Stimulated activated CD4-positive, alpha-beta T cell treated with anti-CD3 and anti-CD28 coated beads, TNF-alpha, amount 100 ng/mL, for 4 hours (primary cell): ENCODE measurements around the gene IL17RA.
A peak's percentile ranks its signal among the peaks of the same experiment; 100 is the strongest.

Experiments
- DNase-seq, 3 experiments: peaks; one replicate each; pipeline ENCODE4 v3.0.0-alpha.2; 2020; ENCODE audit warnings: low read depth in 3 of 3

IL17RA gene

DNA sequence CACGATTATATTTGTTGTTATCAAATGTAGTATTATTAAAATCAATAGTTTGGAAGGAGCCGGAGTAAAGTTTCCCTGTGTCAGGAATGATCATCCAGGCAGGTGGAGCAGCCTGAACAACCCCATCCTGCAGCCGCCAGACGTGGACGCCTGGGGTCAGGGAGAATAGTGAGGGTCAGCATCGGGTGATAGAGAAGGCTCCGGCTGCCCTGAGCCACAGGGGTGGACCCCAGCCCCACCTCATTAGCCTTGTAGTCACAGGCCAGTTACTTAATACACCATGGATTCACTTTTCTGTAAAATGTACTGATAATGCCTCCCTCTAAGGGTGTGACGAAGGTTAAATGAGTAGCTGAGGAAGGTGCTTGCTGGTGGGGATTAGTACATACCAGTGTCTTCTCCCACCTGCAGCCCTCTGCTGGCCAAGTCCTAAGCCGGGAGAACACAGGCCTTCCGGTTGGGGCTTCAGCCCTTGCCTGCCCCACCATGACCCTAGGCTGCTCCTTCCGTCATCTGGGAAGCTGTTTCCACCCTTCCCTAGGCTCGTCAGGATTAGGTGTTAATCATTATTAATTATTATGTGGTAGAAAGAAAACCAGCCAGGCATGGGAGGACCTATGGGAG lies 21.5 kb downstream of the IL17RA start:
- DNase-seq, result no peak

DNA sequence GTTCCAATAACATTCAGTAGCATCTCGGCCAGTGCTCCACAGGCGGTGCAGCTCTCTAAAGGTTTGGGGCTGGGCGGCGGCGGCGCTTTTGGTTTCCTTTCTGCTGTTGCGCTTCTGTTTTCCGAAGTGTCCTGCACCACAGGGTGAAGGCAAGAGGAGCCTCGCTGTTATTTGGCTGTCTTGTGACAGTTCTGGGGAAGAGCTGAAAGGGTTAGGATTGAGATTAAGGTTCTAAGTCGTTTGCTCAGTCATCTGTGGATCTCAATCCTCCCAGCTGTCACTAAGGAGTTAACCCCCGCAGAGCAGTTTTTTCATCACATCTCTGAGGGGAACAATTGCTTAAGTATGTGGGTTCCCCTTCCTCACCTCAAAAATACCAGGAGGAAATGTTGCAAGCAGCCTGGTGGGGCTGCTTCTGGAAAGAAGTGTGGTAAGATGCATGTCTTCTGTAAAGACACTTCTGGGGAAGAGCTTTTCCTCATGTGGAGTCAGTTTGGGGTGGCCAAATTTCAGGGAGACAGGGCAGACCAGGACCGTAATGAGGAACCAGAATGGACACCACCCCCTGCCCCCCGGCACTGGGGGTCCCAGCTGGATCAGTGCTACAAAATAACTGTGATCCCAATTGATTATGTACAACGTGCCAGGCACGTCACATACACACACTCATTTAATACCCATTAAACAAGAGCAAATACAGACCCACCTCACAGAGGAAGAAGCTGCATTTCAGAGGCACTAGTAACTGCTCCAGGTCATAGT lies 22.2 kb downstream of the IL17RA start:
- DNase-seq, result no peak

DNA sequence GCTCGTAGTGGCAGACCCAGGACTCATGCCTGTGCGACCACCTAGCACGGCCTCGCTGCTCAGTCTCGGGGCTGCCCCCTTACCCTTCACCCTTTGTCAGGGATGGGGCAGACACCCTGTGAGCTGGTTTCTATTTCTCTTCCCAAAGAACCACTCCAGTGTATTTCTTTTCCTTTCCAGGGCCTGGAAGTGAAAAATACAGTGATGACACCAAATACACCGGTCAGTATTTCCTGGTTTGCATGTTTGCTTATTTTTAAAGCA lies 22.7 kb downstream of the IL17RA start:
- DNase-seq, result no peak

DNA sequence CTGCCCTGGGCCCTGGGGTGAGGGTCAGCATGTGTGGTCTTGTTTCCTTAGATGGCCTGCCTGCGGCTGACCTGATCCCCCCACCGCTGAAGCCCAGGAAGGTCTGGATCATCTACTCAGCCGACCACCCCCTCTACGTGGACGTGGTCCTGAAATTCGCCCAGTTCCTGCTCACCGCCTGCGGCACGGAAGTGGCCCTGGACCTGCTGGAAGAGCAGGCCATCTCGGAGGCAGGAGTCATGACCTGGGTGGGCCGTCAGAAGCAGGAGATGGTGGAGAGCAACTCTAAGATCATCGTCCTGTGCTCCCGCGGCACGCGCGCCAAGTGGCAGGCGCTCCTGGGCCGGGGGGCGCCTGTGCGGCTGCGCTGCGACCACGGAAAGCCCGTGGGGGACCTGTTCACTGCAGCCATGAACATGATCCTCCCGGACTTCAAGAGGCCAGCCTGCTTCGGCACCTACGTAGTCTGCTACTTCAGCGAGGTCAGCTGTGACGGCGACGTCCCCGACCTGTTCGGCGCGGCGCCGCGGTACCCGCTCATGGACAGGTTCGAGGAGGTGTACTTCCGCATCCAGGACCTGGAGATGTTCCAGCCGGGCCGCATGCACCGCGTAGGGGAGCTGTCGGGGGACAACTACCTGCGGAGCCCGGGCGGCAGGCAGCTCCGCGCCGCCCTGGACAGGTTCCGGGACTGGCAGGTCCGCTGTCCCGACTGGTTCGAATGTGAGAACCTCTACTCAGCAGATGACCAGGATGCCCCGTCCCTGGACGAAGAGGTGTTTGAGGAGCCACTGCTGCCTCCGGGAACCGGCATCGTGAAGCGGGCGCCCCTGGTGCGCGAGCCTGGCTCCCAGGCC lies 23.7 kb downstream of the IL17RA start:
- DNase-seq, result no peak

DNA sequence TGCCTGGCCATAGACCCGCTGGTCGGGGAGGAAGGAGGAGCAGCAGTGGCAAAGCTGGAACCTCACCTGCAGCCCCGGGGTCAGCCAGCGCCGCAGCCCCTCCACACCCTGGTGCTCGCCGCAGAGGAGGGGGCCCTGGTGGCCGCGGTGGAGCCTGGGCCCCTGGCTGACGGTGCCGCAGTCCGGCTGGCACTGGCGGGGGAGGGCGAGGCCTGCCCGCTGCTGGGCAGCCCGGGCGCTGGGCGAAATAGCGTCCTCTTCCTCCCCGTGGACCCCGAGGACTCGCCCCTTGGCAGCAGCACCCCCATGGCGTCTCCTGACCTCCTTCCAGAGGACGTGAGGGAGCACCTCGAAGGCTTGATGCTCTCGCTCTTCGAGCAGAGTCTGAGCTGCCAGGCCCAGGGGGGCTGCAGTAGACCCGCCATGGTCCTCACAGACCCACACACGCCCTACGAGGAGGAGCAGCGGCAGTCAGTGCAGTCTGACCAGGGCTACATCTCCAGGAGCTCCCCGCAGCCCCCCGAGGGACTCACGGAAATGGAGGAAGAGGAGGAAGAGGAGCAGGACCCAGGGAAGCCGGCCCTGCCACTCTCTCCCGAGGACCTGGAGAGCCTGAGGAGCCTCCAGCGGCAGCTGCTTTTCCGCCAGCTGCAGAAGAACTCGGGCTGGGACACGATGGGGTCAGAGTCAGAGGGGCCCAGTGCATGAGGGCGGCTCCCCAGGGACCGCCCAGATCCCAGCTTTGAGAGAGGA lies 24.5 kb downstream of the IL17RA start:
- no peak for DNase-seq

DNA sequence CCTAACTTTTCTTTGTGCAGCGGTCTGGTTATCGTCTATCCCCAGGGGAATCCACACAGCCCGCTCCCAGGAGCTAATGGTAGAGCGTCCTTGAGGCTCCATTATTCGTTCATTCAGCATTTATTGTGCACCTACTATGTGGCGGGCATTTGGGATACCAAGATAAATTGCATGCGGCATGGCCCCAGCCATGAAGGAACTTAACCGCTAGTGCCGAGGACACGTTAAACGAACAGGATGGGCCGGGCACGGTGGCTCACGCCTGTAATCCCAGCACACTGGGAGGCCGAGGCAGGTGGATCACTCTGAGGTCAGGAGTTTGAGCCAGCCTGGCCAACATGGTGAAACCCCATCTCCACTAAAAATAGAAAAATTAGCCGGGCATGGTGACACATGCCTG lies 25.2 kb downstream of the IL17RA start:
- DNase-seq, result no peak

DNA sequence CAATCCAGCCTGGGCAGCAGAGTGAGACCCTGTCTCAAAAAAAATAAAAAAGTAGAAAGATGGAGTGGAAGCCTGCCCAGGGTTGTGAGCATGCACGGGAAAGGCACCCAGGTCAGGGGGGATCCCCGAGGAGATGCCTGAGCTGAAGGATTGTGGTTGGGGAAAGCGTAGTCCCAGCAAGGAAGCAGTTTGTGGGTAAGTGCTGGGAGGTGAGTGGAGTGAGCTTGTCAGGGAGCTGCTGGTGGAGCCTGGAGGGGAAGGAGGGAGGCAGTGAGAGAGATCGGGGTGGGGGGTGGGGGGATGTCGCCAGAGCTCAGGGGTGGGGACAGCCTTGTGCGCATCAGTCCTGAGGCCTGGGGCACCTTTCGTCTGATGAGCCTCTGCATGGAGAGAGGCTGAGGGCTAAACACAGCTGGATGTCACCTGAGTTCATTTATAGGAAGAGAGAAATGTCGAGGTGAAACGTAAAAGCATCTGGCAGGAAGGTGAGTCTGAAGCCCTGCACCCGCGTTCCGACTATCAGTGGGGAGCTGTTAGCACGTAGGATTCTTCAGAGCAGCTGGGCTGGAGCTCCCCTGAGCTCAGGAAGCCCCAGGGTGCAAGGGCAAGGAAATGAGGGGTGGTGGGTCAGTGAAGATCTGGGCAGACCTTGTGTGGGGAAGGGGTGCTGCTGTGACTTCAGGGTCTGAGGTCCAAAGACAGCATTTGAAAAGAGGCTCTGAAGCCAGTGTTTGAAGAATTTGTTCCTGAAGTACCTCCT lies 26.2 kb downstream of the IL17RA start:
- no peak for DNase-seq

DNA sequence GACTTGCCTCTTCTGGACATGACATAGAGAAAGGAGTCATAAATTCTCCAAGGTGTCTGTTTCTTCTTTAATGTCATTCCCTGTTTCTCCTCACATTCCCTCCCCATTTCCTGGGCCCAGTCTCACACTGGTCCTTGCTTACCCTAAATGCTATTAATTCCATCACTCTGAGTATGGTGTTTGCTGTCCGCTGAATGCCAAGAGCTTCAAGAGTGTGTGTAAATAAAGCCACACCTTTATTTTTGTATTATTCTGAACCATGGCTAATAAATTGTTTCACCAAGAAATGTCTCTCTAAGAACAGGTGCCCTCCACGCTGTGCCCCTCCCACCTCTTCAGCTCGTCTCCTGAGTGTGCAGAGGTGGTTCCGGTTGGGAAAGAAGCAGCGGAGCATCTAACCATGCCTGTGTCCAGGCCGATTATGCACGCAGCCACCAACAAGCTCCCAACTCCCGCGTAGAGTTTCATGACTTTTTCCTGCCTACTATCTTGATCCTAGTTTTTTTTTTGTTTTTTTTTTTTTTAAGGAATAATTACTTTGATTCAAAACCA lies 27.8 kb downstream of the IL17RA start:
- no peak for DNase-seq

DNA sequence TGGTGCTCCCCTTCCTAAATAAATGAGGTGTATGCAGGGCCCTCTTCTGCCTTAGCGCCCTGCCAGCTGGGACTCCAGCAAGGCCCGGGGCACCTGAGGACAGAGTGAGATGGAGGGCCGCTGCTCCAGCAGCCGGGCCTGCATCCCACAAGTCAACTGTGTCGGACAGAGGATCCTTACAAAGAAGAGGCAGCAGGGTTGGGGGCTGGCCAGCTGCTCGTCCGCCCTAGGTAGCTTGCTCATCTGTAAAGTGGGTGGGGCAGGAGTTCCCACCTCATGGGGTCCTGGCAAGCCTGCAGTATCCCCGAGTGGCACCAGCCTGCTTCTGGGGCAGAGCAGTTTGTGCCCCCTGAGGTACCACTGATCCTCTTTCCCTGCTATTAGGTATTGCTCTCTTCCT lies 28.8 kb downstream of the IL17RA start:
- no peak for DNase-seq

DNA sequence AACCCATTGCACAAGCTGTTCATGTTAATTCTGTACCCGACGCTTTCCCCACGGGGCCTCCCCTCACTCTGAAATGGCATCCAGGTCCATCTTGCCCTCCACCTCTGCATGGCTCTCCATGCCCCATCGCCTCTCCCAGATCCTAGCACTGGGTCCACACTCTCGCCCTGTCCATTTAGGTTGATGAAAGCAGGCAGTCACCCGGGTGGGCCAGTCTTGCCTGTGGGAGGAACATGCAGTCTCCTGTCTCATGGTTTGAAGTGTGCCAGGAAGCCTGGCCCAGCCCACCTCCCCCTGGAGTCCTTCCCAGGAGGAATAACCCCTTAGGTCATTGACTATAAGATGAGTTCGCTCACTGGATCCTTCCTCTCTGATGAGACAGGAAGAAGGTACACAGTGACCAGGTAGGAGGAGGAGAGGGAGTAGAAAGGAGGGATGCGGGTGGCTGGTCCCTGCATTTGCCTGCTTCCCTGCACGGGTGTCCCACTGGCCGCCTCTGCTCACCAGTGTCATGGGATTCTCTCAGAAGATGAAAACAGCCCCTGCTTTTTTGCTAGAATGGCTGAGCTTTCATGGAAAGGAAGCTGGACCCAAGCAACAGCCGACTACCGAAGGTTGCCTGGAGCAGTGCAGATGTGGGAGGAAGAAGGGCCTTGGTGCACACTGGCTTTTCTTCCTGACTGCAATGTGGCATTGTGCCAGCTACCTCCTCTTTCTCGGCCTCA lies 29.5 kb downstream of the IL17RA start:
- DNase-seq, result no peak

DNA sequence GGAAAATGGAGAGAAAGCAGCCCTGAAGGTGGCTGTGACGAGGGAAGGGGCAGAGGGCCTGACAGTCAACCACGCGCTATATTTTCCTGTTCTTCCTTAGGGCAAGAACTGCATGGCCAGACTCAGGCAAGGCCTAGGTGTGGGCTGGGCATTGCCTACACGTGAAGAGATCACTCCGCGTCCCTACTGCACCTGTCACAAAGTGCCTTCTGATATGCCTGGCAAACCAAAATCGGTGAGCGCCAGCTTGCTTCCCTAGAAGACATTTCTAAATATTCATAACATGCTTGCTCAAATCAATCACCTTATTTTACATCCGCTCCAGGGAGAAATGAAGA lies 30.1 kb downstream of the IL17RA start:
- DNase-seq, result no peak

DNA sequence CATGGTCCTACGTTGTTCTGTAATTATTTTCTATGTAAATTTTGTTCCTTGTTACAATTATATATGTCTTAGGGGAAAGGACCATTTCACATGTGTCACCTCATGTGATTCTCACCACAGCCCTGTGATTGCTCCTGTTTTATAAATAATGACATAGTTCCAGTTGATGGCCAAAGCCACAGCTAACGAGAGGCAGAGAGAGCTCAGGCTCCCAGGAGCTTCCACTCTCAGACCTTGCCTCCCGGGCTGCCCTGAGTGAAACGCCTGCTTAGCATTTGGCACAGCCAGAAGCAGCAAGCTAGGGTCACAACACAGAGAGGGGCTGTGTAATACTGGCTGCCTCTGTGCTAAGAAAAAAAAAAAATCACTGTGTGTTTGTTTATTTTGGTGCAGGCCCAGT lies 30.4 kb downstream of the IL17RA start:
- no peak for DNase-seq

DNA sequence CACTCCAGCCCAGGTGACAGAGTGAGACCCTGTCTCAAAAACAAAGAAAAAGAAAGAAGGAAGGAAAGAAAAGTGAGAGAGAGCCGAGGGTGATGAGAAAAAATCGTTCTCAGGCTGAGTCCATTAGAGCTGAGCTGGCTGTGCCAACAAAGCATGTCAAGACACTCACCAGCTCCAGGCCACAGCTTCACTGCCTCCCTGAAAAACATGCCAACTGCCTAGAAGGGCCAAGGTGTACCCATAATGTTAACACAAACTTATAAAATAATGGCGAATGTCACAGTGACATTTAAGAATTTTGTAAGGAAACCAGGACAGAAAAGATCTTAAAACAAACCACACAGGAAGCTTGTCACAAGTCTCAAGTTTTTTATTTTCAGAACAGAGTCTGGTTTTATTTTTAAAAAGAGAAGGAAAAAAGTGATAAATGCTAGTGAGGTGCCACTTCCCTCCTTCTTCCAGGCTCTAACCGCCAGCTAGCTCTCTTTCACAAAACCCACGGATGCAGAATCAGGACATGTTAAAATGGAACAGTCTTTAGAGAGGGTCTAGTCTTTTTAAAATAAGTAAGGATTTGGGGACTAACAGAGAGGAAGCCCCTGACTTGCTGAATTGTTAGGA lies 31.3 kb downstream of the IL17RA start:
- no peak for DNase-seq

DNA sequence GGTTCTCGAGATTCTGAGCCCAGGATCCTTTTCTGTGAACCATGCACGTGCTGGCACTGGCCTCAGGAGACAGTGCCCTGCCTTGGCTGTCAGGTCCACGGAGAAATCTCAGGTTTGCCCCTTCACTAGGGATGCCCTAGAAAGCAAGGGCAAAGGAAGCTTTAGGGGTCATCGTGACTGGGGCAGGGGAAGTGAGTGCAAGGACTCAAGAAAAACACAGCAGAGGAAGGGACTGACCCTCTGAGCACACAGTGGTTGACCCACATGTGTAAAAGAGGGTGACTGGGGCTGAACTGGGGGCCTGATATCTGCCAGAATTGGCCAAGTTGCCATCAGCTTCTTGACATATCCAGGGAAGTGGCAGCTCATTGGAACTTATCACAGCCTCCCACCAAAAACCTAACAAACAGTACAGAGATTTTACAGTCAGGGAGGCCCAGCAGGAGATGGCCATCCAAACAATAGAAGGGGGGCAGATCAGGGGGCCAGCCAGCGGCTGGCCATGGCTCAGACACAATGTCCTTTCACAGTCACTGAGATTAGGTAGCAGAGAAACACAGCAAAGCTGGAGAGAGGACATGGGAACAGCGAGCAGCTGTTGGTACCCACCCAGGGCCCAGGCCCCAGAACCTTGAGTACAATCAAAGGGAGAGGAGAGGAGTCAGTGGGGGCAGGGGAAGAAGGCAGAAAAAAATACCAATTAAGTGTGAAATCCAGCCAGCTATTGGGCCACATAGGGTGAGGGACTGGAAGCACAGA lies 32.0 kb downstream of the IL17RA start:
- DNase-seq, result no peak

DNA sequence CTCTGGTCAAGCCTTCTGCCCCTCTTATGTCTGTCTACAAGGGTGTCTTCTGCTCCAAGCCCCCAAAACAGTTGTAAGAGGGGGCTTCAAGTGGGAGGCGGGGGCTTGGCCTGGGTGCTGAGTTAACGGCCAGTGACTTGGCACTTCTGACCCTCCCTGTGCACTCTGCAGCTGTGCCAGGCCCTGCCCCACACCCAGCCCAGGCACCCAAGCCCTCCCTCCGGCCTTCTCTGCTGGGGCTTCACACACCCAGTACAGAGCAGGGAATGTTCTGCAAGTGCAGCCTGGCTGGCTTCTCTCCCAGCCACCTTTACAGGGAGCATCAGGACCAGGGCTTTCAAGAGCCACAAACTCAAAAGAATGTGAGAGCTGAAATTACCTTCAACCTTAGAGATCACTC lies 32.6 kb downstream of the IL17RA start:
- DNase-seq, result no peak

DNA sequence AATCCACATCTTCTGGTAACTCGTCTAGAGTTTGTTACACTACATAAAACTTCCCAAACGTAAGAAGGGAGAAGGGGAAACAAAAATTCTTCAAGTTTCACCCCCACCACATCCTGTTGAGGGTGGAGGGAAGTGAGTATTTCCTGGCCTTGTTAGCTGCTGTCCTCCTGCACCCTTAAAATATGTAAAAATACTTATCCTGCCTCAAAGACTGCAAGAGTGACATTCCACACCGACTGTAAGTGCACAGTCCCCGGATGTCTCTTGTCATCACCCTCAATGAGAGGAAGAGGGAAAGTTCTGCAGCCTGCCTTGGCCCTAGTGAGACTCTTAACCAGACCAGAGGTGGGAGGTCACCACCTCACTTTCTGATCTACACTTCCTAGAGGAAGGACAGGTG lies 33.1 kb downstream of the IL17RA start:
- no peak for DNase-seq

DNA sequence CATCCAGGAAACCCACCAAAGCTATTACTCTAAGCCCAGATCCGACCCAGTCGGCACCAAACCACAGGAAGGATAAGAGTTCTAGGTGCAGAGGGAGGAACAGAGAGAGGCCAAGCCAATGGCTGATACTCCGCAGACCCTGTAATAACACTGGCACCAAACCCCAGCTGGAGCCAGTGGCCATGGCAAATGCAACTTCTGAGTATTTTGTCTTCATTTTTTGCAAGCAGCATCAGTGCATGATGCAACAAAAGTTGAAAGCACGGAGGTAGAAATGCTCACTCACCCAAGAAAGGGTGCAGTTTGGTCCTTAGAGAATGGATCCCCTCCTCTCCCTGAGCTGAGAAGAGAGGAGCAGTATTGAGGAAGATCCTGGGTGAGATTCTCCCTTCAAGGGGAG lies 33.5 kb downstream of the IL17RA start:
- no peak for DNase-seq

DNA sequence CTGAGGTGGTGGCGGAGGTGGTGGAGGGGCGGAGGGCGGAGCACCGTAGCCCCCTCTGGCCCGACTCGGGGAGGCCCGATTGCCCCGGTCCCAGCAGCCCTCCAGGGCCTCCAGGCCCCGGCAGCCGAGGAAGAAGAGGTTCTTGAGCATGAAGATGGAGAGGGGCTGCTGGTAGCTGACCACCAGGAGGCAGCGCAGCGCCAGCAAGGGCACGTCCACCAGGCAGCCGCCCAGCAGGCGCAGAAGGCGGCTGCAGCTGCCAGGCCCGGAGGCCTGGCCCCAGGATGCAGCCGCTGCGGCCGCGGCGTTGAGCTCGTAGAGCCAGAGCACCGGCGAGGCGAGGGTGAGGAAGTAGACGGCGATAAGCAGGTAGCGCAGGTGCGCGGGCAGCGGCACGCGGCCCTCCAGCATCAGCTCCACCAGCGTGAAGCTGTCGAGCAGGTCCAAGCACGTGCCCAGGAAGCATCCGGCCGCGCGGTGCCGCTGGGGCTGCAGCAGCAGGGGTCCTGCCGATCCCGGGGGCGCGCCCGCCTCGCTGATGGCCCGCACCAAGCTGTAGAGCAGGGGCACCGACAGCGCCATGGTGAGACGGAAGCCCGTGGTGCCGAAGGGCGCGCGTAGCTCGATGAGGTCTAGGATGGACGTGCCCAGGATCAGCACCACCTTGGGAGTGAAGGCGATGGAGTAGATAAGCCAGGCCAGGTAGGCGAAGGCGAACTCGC lies 34.8 kb downstream of the IL17RA start:
- no peak for DNase-seq

DNA sequence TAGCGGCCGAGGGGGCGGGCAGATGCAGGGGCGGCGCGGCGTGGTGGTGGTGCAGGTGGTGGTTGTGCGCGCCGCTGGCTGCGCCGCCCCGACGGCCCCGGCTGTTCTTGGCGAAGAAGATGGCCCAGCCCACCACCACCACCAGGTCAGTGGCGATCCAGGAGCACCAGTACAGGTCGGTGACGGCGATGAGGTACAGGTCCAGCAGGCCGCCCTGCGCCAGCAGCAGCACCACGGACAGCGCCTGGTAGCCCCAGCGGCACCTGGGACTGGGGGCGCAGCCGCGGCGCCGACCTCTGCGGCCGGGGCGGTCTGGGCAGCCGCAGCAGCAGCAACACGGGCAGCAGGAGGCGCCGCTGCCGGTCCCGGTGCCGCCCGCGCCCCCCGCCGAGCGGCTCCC lies 35.5 kb downstream of the IL17RA start:
- peak in 1 of 3 experiments; percentile 29 for DNase-seq
